K562 (cell line): ENCODE data around the gene KMT2D. TPM values are rescaled to one million over a fixed set of nuclear protein-coding genes. Genes with fewer than 3 reads are reported as not detected.
A peak's percentile ranks its signal among the peaks of the same experiment; 100 is the strongest.

Source experiments
- ATAC-seq: fragments of 200-7000 bp; cut with Tn5 transposase; 3 replicates; pipeline ENCODE4 v1.9.1; 2020; ENCODE audit warnings: moderate library complexity
- BruUV-seq: library from RNA; stranded (reverse); fragments of 400-500 nt; replicated peaks from 2 replicates; lab custom pipeline; 2021; lab: Mats Ljungman, UMichigan
- CTCF ChIA-PET: fragments of 300-600 bp; formaldehyde crosslinking; extraction: SDS; loops from one replicate; lab custom pipeline; 2021; ENCODE audit warnings: low intra/inter-chr PET ratio; lab: Yijun Ruan, JAX
- POLR2A ChIA-PET: fragments of 300-600, 350-650 bp; sonication (Branson Sonifier 250); formaldehyde crosslinking; extraction: SDS; loops from one replicate; lab custom pipeline; 2021; ENCODE audit warnings: antibody characterized with exemption, inconsistent platforms; lab: Yijun Ruan, JAX
- DNase-seq, 4 experiments: peaks; one replicate each; pipeline versions ENCODE4 v3.0.0 to v3.0.0-alpha.2; 2011 to 2018; ENCODE audit warnings: low spot score in 3 of 4, mixed read lengths in 3 of 4; ENCODE audit errors: extremely low read depth in 1 of 4
- FAIRE-seq: peaks from 2 replicates; lab custom pipeline; 2011; peaks lifted over from hg19 to GRCh38; lab: Jason Lieb, UNC
- H2AFZ ChIP-seq: 2 replicates; pipeline ENCODE4 v1.6.0; 2011; ENCODE audit warnings: low read depth, low read length, control low read depth, inconsistent platforms
- H3K27ac ChIP-seq: fragments of 200-600 bp; 3 replicates; pipeline ENCODE4 v1.8.0; 2011; ENCODE audit warnings: low read depth, mild to moderate bottlenecking, control low read depth, inconsistent platforms, low read length, moderate library complexity, mixed read lengths; ENCODE audit errors: extremely low read depth
- H3K27me3 ChIP-seq, 2 experiments: fragments of 300-600 bp in 1 of 2; 2 replicates in 1 of 2; 3 replicates in 1 of 2; pipeline versions ENCODE4 v1.6.0 to v1.8.0; 2011; ENCODE audit warnings: inconsistent platforms in 2 of 2, low read length in 2 of 2, mild to moderate bottlenecking in 1 of 2, mixed read lengths in 1 of 2, moderate library complexity in 1 of 2; ENCODE audit not compliant: control insufficient read depth in 2 of 2, insufficient read depth in 2 of 2
- H3K36me3 ChIP-seq: fragments of 300-600 bp; 3 replicates; pipeline ENCODE4 v1.8.0; 2011; ENCODE audit warnings: mild to moderate bottlenecking, low read length, inconsistent platforms; ENCODE audit not compliant: control insufficient read depth, insufficient read depth
- H3K4me1 ChIP-seq, 2 experiments: fragments of 200-600 bp in 1 of 2; replicated peaks in 1 of 2; 2 replicates in 1 of 2; 3 replicates in 1 of 2; pipeline versions ENCODE4 v1.5.1 to v1.8.0; 2011; ENCODE audit warnings: inconsistent platforms in 2 of 2, low read length in 2 of 2, mild to moderate bottlenecking in 1 of 2, mixed read lengths in 1 of 2, moderate library complexity in 1 of 2; ENCODE audit not compliant: control insufficient read depth in 2 of 2, insufficient read depth in 2 of 2
- H3K4me2 ChIP-seq: 2 replicates; pipeline ENCODE4 v1.6.1; 2011; ENCODE audit warnings: low read length, control low read depth, inconsistent platforms, mixed read lengths; ENCODE audit not compliant: insufficient read depth
- H3K4me3 ChIP-seq: fragments of 200-600 bp; sonication (generic), shearing (Covaris generic); 2 replicates; pipeline ENCODE4 v1.5.1; 2016; ENCODE audit warnings: control low read depth, inconsistent platforms
- H3K79me2 ChIP-seq: fragments of 200-600 bp; 3 replicates; pipeline ENCODE4 v1.8.0; 2011; ENCODE audit warnings: low read length, inconsistent platforms; ENCODE audit not compliant: control insufficient read depth, insufficient read depth
- H3K9ac ChIP-seq, 2 experiments: 2 replicates each; pipeline versions ENCODE4 v1.6.0 to v1.6.1; 2011; ENCODE audit warnings: low read depth in 2 of 2, low read length in 2 of 2, control low read depth in 1 of 2, inconsistent platforms in 1 of 2, mild to moderate bottlenecking in 1 of 2, mixed read lengths in 1 of 2; ENCODE audit not compliant: insufficient read depth in 1 of 2
- H3K9me1 ChIP-seq: one replicate; pipeline ENCODE4 v1.6.0; 2011; ENCODE audit warnings: inconsistent platforms, mild to moderate bottlenecking, low read length, moderate library complexity; ENCODE audit not compliant: control insufficient read depth, insufficient read depth
- H3K9me3 ChIP-seq: replicated peaks from 2 replicates; pipeline ENCODE4 v1.5.1; 2011; ENCODE audit warnings: low read depth, low read length, inconsistent platforms; ENCODE audit not compliant: control insufficient read depth, insufficient read depth
- H4K20me1 ChIP-seq: replicated peaks from 2 replicates; pipeline ENCODE4 v1.6.1; 2011; ENCODE audit warnings: low read length, inconsistent platforms, mixed read lengths; ENCODE audit not compliant: control insufficient read depth, insufficient read depth
- CHD2 ChIP-seq: IDR thresholded peaks from 2 replicates; pipeline ENCODE4 v1.6.1; 2011; ENCODE audit warnings: low read depth, low read length
- CREB3L1 ChIP-seq: fragments of 450-650 bp; IDR thresholded peaks from 2 replicates; pipeline ENCODE4 v1.6.1; 2014; ENCODE audit warnings: low read depth, mild to moderate bottlenecking, moderate library complexity, borderline replicate concordance
- IRF2 ChIP-seq: sonication (generic); formaldehyde crosslinking; IDR thresholded peaks from 2 replicates; pipeline ENCODE4 v1.8.1; 2022; ENCODE audit warnings: mild to moderate bottlenecking, missing genetic modification reagents
- MAFF ChIP-seq: IDR thresholded peaks from 2 replicates; pipeline ENCODE4 v1.6.1; 2012; ENCODE audit warnings: low read length, improper control_type of control experiment
- MLX ChIP-seq, 2 experiments: fragments of 450-650 bp in 1 of 2; sonication (generic) in 1 of 2; formaldehyde crosslinking; conservative IDR thresholded peaks; 2 replicates each; pipeline versions ENCODE4 v1.4.0 to v1.8.1; 2020 to 2022; ENCODE audit warnings: mild to moderate bottlenecking in 1 of 2, missing genetic modification reagents in 1 of 2
- NCOA6 ChIP-seq: fragments of 450-650 bp; IDR thresholded peaks from 2 replicates; pipeline ENCODE4 v1.6.1; 2017; ENCODE audit warnings: mild to moderate bottlenecking
- PHF20 ChIP-seq: fragments of 450-650 bp; IDR thresholded peaks from 2 replicates; pipeline ENCODE4 v1.6.1; 2018; ENCODE audit not compliant: partially characterized antibody
- ZNF212 ChIP-seq: fragments of 450-650 bp; formaldehyde crosslinking; IDR thresholded peaks from 2 replicates; pipeline ENCODE4 v1.4.0; 2020; ENCODE audit warnings: mild to moderate bottlenecking
- ZNF217 ChIP-seq: sonication (generic); formaldehyde crosslinking; IDR thresholded peaks from 2 replicates; pipeline ENCODE4 v1.8.0; 2022; ENCODE audit warnings: mild to moderate bottlenecking, missing genetic modification reagents
- ZNF318 ChIP-seq, 2 experiments: fragments of 450-650 bp; IDR thresholded peaks; 2 replicates each; pipeline ENCODE4 v1.6.1; 2016; ENCODE audit warnings: mild to moderate bottlenecking in 2 of 2, borderline replicate concordance in 1 of 2, low read depth in 1 of 2, moderate library complexity in 1 of 2
- ZNF347 ChIP-seq: fragments of 450-650 bp; formaldehyde crosslinking; IDR thresholded peaks from 2 replicates; pipeline ENCODE4 v1.4.0; 2020; ENCODE audit warnings: low read depth, mild to moderate bottlenecking, moderate library complexity
- ZNF57 ChIP-seq: fragments of 450-650 bp; formaldehyde crosslinking; IDR thresholded peaks from 2 replicates; pipeline ENCODE4 v1.4.0; 2020; ENCODE audit warnings: mild to moderate bottlenecking, moderate library complexity
- ZNF766 ChIP-seq: fragments of 200-800 bp; sonication (Bioruptor generic); conservative IDR thresholded peaks from 2 replicates; pipeline ENCODE4 v1.6.1; 2016; ENCODE audit warnings: missing genetic modification characterization, missing compliant biosample characterization
- WGBS: fragments of 100-300 bp; shearing (Covaris generic); methylation state at CpG from one replicate; pipeline ENCODE4 v1.1.6; 2016; ENCODE audit warnings: low coverage, mixed read lengths; ENCODE audit not compliant: insufficient coverage; ENCODE audit errors: missing lambda C conversion rate; 5-methylcytosine and 5-hydroxymethylcytosine counted together
- in situ Hi-C: fragments of 300-500 bp; cut with MboI; formaldehyde crosslinking; loops from 4 replicates; pipeline ENCODE4 v1.15.0; 2018; ENCODE audit warnings: inconsistent platforms, mixed read lengths
- intact Hi-C: fragments of 100-400 bp; cut with micrococcal nuclease; formaldehyde crosslinking; loops from 2 replicates; pipeline ENCODE4 v1.14.2; 2022
- polyA plus RNA-seq, 8 experiments: library from polyadenylated mRNA; depleted of rRNA in 4 of 8; stranded (reverse) in 5 of 8; unstranded in 3 of 8; fragments of >200 nt; fragmentation: Nextera tagmentation in 2 of 8; fragmentation: Illumina TruSeq in 1 of 8; extraction: Ambion mirVana in 2 of 8; extraction: Trizol in 1 of 8; gene quantifications; 2 replicates each; pipeline versions ENCODE4 v1.2.1 to v1.2.3, GENCODE V29; 2011 to 2014; ENCODE audit warnings: inconsistent platforms in 1 of 8, missing spikeins in 1 of 8
- total RNA-seq, 7 experiments: library from RNA; depleted of rRNA in 6 of 7; stranded (reverse); fragments of >200 nt in 6 of 7; fragmentation: Illumina TruSeq in 2 of 7; extraction: Trizol in 2 of 7; gene quantifications; 2 replicates each; pipeline versions ENCODE4 v1.2.1 to v1.2.3, GENCODE V29; 2011 to 2021; ENCODE audit warnings: low replicate concordance in 1 of 7

KMT2D gene
- total and polyA plus RNA-seq, 9 of the 15 experiments (the other 6 are each of a cell fraction or from before 2014, with no cell fraction given) = 0.22 to 93.7 (median 13.7) TPM

- Histone ChIP-seq H3K9me3 (no peaks in the 10 kb centered on the region), H3K9ac (peak overlapping the region in 1 of 2 experiments; percentile 65; a peak in 2 of 4 replicates), H3K27ac (no peak overlapping the region), H4K20me1 (no peaks in the 10 kb centered on the region; the same call in 1 of the 2 replicates), H3K27me3 (no peaks in the 10 kb centered on the region), H3K4me3 (no peak overlapping the region), H3K36me3 (peaks cover 97% of the 10 kb centered on the region), H3K79me2 (no peaks in the 10 kb centered on the region), H3K9me1 (no peaks in the 10 kb centered on the region), H3K4me1 (peaks cover 0 to 13% of the 10 kb centered on the region in 2 experiments; a peak in 1 of 5 replicates), H2AFZ (no peak overlapping the region), H3K4me2 (no peak overlapping the region)
- no peak for FAIRE-seq
- DNase-seq = no peak
- POLR2A ChIA-PET = interaction anchor here (1.8 to 12.9 kb wide), 3 partner anchors 11 to 16 kb away, joined by 5 to 78 read pairs (median 13); partner anchors contain the start of gene PRKAG1
- CTCF ChIA-PET = no interaction called here
- in situ Hi-C loops = no loop called here
- WGBS = 81% methylated on average over 4 of the region's 4 CpGs
- peak; percentile 10; the same call in 2 of the 3 replicates for ATAC-seq
- no TSS peak for BruUV-seq
- intact Hi-C loops = no loop called here
- TF ChIP-seq ZNF212 (CRISPR knock-in tag) (no peak), MAFF (no peak), ZNF318 (IDR thresholded peaks at IDR 0.05; ENCODE audit: borderline replicate concordance in 1 of 2, low read depth in 1 of 2) (no peak), ZNF766 (CRISPR knock-in tag) (no peak), MLX (CRISPR knock-in tag; conservative IDR thresholded peaks at IDR 0.05) (no peak), CHD2 (no peak), NCOA6 (no peak), ZNF57 (CRISPR knock-in tag) (no peak), ZNF347 (CRISPR knock-in tag) (no peak), IRF2 (CRISPR knock-in tag) (no peak), ZNF217 (CRISPR knock-in tag) (no peak), CREB3L1 (no peak), PHF20 (no peak)
Observed at GRCh38 chr12:49032276-49032675, 28.3 kb downstream of the KMT2D start.
